ENCODE results near the gene RYK.
"Not testable (repeated sequence)": the region's sequence is repeated elsewhere in the genome, so short reads cannot be mapped to it uniquely, and the experiment has no call there.

DNA sequence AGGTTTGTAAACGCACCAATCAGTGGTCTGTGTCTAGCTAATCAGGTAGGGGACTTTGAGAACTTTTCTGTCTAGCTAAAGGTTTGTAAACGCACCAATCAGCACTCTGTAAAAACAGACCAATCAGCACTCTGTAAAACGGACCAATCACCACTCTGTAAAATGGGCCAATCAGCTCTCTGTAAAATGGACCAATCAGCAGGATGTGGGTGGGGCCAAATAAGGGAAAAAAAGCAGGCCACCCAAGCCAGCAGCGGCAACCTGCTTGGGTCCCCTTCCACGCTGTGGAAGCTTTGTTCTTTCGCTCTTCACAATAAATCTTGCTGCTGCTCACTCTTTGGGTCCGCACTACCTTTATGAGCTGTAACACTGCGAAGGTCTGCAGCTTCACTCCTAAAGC is 50.8 kb downstream of the RYK start:
- TF ChIP-seq EZH2 (IDR thresholded peaks at IDR 0.05; ENCODE audit: low read length, missing control alignments), result not testable (repeated sequence)
- TF ChIP-seq, protein P1, sequence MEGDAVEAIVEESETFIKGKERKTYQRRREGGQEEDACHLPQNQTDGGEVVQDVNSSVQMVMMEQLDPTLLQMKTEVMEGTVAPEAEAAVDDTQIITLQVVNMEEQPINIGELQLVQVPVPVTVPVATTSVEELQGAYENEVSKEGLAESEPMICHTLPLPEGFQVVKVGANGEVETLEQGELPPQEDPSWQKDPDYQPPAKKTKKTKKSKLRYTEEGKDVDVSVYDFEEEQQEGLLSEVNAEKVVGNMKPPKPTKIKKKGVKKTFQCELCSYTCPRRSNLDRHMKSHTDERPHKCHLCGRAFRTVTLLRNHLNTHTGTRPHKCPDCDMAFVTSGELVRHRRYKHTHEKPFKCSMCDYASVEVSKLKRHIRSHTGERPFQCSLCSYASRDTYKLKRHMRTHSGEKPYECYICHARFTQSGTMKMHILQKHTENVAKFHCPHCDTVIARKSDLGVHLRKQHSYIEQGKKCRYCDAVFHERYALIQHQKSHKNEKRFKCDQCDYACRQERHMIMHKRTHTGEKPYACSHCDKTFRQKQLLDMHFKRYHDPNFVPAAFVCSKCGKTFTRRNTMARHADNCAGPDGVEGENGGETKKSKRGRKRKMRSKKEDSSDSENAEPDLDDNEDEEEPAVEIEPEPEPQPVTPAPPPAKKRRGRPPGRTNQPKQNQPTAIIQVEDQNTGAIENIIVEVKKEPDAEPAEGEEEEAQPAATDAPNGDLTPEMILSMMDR (conservative IDR thresholded peaks at IDR 0.05 in 1 of 2, IDR thresholded peaks at IDR 0.05 in 1 of 2; ENCODE audit: low read depth in 1 of 2, low read length in 2 of 2), result not testable (repeated sequence)
